Measurements from ENCODE around the gene PLEKHG5. TPM values are rescaled to one million over a fixed set of nuclear protein-coding genes. Genes with fewer than 3 reads are reported as not detected.

The PLEKHG5 gene
- total and polyA plus RNA-seq, 2 experiments from 2014 or later, result 9.6 to 34.8 TPM

DNA sequence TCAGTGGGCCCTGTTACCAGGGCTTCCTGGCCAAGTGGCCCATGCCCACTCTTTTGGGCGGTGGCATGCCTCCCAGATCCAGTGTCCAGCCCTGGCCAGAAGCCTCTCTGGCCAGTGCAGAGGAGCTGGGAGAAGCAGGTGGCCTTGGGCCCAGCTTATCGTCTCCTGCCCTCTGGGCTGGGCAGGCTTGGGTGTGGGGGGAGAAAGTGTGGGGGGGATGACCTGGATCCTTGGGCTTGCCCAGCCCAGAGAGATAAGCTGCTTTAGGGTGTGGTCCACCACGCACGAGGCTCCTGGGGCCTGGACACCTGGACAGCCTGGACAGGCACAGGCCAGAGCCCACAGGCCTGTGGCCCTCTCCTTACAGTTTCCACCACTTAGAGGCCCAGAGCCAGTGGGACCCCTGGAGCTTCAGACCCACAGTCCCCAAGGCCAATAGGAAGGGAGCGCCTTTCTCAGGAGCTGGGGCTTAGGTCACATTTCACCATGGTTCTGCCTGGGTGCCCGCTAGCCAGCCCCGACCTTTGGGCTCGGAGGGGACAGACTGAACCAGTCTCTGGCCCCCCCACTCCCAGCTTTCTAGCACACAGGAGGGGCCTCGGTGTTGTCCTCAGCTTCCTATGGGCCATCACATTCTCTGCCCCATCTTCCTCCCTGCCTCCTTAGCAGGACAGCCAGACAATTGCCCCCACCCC is 65.0 kb downstream of the PLEKHG5 start:
- TF ChIP-seq, protein P1, sequence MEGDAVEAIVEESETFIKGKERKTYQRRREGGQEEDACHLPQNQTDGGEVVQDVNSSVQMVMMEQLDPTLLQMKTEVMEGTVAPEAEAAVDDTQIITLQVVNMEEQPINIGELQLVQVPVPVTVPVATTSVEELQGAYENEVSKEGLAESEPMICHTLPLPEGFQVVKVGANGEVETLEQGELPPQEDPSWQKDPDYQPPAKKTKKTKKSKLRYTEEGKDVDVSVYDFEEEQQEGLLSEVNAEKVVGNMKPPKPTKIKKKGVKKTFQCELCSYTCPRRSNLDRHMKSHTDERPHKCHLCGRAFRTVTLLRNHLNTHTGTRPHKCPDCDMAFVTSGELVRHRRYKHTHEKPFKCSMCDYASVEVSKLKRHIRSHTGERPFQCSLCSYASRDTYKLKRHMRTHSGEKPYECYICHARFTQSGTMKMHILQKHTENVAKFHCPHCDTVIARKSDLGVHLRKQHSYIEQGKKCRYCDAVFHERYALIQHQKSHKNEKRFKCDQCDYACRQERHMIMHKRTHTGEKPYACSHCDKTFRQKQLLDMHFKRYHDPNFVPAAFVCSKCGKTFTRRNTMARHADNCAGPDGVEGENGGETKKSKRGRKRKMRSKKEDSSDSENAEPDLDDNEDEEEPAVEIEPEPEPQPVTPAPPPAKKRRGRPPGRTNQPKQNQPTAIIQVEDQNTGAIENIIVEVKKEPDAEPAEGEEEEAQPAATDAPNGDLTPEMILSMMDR (IDR thresholded peaks at IDR 0.05; ENCODE audit: low read depth, low read length), result no peak
- no peak overlapping the region for H3K4me3 ChIP-seq
- no peaks in the 10 kb centered on the region for H3K9me3 ChIP-seq (ENCODE audit: low read depth)
- H3K27me3 ChIP-seq, result peaks cover 68% of the 10 kb centered on the region
- no peak for DNase-seq (ENCODE audit: low read depth in 1 of 2, low spot score in 1 of 2)
- H3K27ac ChIP-seq, result no peak overlapping the region
- H3K4me1 ChIP-seq (ENCODE audit: low read depth), result no peaks in the 10 kb centered on the region
- H3K36me3 ChIP-seq, result no peaks in the 10 kb centered on the region

DNA sequence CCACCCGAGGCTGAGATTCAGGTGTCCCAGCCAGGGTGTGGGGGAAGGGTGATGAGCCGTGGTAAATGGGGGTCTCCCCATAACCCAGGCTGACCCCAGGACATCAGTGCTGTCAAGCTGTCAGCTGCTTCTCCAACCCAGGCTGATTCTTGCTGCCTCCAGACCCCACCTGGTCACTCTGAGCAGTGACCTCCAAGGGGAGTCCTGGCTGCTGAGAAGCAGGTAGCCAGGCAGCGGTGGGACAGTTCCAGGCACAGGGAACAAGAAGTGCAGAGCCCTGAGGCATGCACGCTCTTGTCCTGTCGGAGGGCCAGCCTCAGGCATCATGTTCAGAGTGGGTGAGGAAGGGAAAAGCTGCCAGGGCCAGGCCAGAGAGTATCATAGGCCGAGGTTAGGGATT is 65.8 kb downstream of the PLEKHG5 start:
- Histone ChIP-seq H3K36me3 (no peaks in the 10 kb centered on the region), H3K27ac (no peak overlapping the region), H3K4me3 (no peak overlapping the region), H3K9me3 (ENCODE audit: low read depth) (no peaks in the 10 kb centered on the region), H3K4me1 (ENCODE audit: low read depth) (no peaks in the 10 kb centered on the region), H3K27me3 (peaks cover 73% of the 10 kb centered on the region)
- TF ChIP-seq, protein P1 (IDR thresholded peaks at IDR 0.05; ENCODE audit: low read depth, low read length), result no peak
- DNase-seq (ENCODE audit: low read depth in 1 of 2, low spot score in 1 of 2), result no peak

DNA sequence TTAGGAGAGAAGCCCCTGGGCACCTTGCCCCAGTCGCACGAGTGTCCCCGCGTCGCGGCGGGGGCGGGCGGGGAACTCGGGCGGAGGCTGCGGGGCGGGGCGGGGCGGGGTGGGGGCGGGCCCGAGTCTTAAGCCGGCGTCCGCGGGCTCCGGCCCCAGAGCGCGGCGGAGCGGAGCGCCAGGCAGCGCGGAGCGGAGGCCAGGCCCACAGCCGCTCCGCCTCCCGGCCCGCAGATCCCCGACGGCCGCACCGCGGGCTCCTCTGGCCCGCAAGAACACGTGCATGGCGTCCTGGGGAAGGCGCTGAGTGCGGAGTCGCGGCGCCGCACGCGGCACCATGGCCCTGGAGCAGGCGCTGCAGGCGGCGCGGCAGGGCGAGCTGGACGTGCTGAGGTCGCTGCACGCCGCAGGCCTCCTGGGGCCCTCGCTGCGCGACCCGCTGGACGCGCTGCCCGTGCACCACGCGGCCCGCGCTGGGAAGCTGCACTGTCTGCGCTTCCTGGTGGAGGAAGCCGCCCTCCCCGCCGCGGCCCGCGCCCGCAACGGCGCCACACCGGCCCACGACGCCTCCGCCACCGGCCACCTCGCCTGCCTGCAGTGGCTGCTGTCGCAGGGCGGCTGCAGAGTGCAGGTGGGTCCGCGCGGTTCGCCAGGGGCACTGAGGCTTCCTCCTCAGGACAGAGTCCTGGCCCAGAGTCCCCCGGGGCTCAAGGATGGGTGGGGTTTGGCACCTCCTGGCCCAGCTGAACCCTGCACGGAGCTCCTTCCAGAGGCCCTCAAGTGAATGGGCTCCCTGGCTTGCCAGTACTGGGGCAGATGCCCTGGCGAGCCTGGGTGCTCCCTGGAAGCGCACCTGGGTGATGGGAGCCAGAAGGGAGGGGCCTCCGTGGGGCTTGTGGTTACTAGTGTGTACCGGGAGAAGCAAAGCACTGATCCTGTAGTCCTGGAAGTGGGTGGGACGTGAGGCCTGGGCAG is 66.6 kb downstream of the PLEKHG5 start, which contains the start of gene ESPN:
ESPN (plus strand) TSS at position 158 of the 975 bp plus-strand sequence; CDS start at position 338, 180 bp downstream.
- DNase-seq (ENCODE audit: low read depth in 1 of 2, low spot score in 1 of 2), result no peak
- TF ChIP-seq, protein P1 (IDR thresholded peaks at IDR 0.05; ENCODE audit: low read depth, low read length), result no peak

DNA sequence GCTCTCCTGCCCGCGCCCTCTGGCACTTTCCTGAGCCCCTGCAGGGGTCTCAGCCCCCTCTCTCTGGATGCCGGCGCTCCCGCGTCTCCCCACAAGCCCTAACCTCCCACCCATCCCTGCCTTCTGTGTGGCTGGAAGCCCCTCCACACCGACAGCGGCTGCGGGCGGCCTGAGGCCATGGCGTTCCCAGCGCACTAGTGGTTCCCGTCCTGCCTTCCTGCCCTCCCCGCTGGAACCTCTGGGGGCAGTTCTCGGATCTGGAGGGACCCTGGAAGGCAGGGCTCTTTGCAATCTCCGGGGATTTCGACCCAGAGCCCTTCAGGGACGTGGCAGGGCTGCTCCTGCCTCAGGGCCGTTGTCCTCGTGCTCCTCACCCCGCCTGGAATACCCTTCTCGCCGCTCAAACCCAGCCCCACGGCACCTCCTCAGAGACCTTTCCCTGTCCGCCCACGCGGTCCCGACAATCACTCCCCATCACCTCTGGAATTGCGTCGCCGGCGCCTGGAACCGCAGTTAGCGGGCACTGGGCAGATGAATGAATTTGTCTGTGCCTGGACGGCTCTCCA is 67.4 kb downstream of the PLEKHG5 start:
- TF ChIP-seq, protein P1 (IDR thresholded peaks at IDR 0.05; ENCODE audit: low read depth, low read length), result no peak
- Histone ChIP-seq H3K4me3 (no peak overlapping the region), H3K9me3 (ENCODE audit: low read depth) (no peaks in the 10 kb centered on the region), H3K4me1 (ENCODE audit: low read depth) (peaks cover 2% of the 10 kb centered on the region), H3K27me3 (peaks cover 88% of the 10 kb centered on the region), H3K27ac (no peak overlapping the region), H3K36me3 (no peaks in the 10 kb centered on the region)
- DNase-seq (ENCODE audit: low read depth in 1 of 2, low spot score in 1 of 2), result no peak

More for the DNA sequence above, 66.6 kb downstream of the PLEKHG5 start, which contains the start of gene ESPN:
- Histone ChIP-seq H3K36me3 (no peaks in the 10 kb centered on the region), H3K9me3 (ENCODE audit: low read depth) (no peaks in the 10 kb centered on the region), H3K4me3 (no peak within 1 kb of the TSS), H3K4me1 (ENCODE audit: low read depth) (peaks cover 1% of the 10 kb centered on the region), H3K27ac (no peak within 1 kb of the TSS), H3K27me3 (peaks cover 80% of the 10 kb centered on the region)

DNA sequence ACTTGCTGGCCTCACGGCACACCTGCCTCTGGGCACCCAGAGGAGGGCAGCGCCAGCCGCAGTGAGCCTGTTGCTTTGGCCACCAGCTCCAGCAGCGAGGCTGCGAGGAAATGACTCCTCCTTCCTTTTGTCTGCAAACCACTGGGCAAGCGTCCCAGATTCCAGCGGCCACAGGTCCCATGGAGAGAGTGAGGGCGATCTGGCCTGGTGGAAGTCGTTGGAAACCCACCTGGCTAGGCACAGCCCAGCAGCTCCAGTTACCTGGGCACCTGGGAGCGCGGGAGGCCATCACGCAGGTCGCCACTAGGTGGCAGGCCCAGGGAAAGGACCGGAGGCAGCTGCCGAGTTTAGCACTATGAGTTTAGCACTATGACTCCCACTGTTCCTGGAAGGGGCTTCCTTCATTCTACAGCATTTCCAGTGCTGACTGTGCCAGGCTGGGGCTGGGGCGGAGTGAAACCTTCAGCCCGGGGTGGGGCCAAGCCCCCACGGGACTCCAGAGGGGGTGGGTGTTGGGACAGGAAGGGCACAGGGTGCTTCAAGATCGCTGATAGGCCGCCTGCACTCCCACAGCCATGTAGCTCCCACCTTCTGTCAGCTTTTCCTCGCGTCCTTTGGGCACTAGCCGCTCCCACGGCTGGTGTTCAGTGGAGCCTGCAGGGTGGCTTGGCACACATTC is 68.0 kb downstream of the PLEKHG5 start:
- DNase-seq (ENCODE audit: low read depth in 1 of 2, low spot score in 1 of 2), result peak; percentile 49 to 71
- Histone ChIP-seq H3K27ac (no peak overlapping the region), H3K9me3 (ENCODE audit: low read depth) (no peaks in the 10 kb centered on the region), H3K27me3 (peaks cover 95% of the 10 kb centered on the region), H3K36me3 (no peaks in the 10 kb centered on the region), H3K4me1 (ENCODE audit: low read depth) (peaks cover 2% of the 10 kb centered on the region), H3K4me3 (no peak overlapping the region)
- TF ChIP-seq, protein P1 (IDR thresholded peaks at IDR 0.05; ENCODE audit: low read depth, low read length), result peak; percentile 83

Measured in cardiac muscle cell (in vitro differentiated cells and primary cell).